Coronary artery (tissue), 2 donors: ENCODE measurements around the gene CCDC192.
"Not testable (repeated sequence)": the region's sequence is repeated elsewhere in the genome, so short reads cannot be mapped to it uniquely, and the experiment has no call there.

Experiments
- DNase-seq: peaks from one replicate; pipeline ENCODE4 v3.0.0-alpha.2; 2017; ENCODE audit warnings: low spot score
- H3K27ac ChIP-seq, 2 donors: fragments of 200-600 bp; sonication (generic); one replicate each; pipeline ENCODE4 v1.5.1; 2016 to 2019
- H3K4me3 ChIP-seq: fragments of 200-600 bp; sonication (generic); 2 replicates; pipeline ENCODE4 v1.5.1; 2016; ENCODE audit warnings: mild to moderate bottlenecking, moderate library complexity
- CTCF ChIP-seq: fragments of 200-600 bp; sonication (generic); IDR thresholded peaks from one replicate; pipeline ENCODE4 v1.5.1; 2019; ENCODE audit warnings: antibody characterized with exemption

Gene CCDC192

GRCh38 chr5:127723571-127723970 lies 20.4 kb downstream of the CCDC192 start:
- DNase-seq, result no peak
- TF ChIP-seq CTCF, result no peak
- Histone ChIP-seq H3K27ac (no peak overlapping the region), H3K4me3 (no peak overlapping the region)

- Histone ChIP-seq H3K4me3 (no peak overlapping the region), H3K27ac (no peak overlapping the region)
- no peak for TF ChIP-seq CTCF
- DNase-seq, result no peak
Observed at GRCh38 chr5:127725673-127726072, 22.5 kb downstream of the CCDC192 start.

- no peak overlapping the region for H3K27ac ChIP-seq
- no peak for DNase-seq
- H3K4me3 ChIP-seq, result no peak overlapping the region
- no peak for TF ChIP-seq CTCF
Observed at GRCh38 chr5:127732963-127733362, 29.8 kb downstream of the CCDC192 start.

GRCh38 chr5:127739348-127739747 lies 36.2 kb downstream of the CCDC192 start:
- H3K27ac ChIP-seq, H3K4me3 ChIP-seq, DNase-seq: not testable (repeated sequence)

GRCh38 chr5:127739807-127740384 lies 36.7 kb downstream of the CCDC192 start:
- TF ChIP-seq CTCF, result no peak
- Histone ChIP-seq H3K4me3 (no peak overlapping the region), H3K27ac (no peak overlapping the region)
- DNase-seq, result no peak

GRCh38 chr5:127741412-127741811 lies 38.2 kb downstream of the CCDC192 start:
- DNase-seq, result no peak
- Histone ChIP-seq H3K27ac (no peak overlapping the region), H3K4me3 (no peak overlapping the region)
- TF ChIP-seq CTCF, result no peak

- no peak for DNase-seq
- TF ChIP-seq CTCF, result no peak
- Histone ChIP-seq H3K27ac (no peak overlapping the region), H3K4me3 (no peak overlapping the region)
Observed at GRCh38 chr5:127744241-127744640, 41.0 kb downstream of the CCDC192 start.

- no peak overlapping the region for H3K27ac ChIP-seq
- TF ChIP-seq CTCF, result no peak
- H3K4me3 ChIP-seq, result no peak overlapping the region
- no peak for DNase-seq
Observed at GRCh38 chr5:127746756-127747155, 43.6 kb downstream of the CCDC192 start.

GRCh38 chr5:127752503-127753265 lies 49.5 kb downstream of the CCDC192 start:
- H3K4me3 ChIP-seq, H3K27ac ChIP-seq, DNase-seq: not testable (repeated sequence)
